ENCODE results near the gene RPL11.
"Not testable (repeated sequence)": the region's sequence is repeated elsewhere in the genome, so short reads cannot be mapped to it uniquely, and the experiment has no call there.

Gene RPL11

DNA sequence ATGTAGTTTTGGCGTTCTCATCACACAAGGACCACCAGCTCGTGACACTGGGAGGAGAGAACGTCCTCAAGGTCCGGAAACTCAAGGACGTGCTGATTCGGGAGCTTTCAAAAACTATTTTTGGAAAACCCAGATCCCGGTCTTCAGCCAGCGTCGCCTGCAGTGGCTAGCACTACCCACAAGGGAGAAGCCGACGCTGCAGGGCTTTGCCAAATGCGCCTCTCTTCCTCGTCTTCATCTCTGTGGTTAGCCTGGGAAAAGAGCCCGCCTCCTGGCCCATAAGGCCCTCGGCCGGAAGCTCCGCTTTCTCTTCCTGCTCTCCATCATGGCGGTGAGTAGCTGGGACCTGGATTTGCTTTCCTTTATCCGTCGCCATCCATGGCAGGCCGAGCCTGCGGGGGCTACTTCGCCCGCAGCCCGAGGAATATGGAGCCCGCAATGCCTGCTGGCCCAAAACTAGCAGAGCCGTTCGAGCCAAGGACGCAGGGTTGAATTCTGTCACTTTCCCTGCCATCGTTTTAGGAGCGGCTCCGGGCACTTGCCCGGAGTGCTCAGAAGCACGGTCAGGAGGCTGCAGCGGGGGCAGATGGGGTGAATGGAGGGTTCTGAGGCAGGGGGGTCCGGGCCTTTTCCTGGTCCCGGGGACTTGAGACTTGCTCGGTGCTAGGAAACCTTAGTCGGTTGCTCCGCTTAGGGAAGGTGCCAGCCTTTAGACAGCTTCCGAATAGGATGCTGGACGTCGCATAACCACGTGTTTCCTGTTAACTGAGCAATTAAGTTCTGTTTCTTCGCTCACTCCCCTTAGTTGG is at the start of gene RPL11:
RPL11 (plus strand) TSS at position 308 of the 809 bp plus-strand sequence; CDS start at position 326, 18 bp downstream.
- peak; percentile 88 to 90 for DNase-seq

DNA sequence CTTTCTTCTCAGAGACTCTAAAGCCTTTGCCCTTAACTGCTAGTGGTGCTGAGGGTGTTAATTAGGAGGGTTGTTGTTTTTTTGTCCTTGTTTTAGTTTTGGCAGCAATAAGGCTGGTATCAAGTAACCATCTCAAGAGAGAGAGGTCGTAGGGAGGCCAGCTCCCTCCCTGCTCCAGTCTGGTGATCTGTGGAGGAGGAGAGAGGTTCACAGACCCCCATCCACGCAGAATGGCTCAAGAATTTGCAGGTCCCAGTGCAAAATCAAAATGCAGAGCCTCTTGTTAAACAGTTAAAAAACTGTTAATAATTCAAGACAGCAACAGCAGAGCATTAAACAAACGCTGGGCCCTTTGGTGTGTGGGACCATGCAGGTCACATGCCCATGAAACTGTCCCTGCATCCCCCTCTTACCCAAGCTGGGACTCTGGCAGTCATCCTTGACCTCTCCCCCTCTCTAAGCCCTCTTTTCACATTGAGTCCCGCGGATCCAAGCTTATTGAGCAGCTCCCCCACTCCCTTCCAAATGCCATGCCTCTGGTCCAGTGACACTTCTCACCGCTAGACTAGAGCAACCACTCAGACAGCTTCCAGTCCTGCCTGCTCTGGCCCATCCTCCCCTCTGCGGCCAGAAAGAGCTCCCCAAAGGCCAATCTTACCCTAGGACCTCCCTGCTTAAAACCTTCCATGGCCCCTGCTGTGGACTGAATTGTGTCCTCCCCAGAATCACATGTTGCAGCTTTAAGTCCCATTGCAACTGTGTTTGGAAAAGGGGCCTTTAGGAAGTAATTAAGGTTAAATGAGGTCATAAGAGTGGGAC is 47.7 kb upstream of the RPL11 start:
- no peak for DNase-seq

DNA sequence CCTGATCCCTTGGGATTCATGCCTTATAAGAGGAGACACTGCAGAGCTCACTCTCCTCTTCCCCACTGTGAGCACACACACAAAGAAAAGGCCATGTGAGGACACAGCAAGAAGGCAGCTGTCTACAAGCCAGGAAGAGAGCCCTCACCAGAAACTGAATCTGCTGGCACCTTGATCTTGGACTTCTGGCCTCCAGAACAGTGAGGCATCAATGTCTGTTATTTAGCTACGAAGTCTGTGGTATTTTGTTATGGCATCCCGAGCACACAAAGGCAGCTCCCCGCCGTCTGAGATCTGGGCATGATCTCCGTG is 47.1 kb upstream of the RPL11 start:
- no peak for DNase-seq

DNA sequence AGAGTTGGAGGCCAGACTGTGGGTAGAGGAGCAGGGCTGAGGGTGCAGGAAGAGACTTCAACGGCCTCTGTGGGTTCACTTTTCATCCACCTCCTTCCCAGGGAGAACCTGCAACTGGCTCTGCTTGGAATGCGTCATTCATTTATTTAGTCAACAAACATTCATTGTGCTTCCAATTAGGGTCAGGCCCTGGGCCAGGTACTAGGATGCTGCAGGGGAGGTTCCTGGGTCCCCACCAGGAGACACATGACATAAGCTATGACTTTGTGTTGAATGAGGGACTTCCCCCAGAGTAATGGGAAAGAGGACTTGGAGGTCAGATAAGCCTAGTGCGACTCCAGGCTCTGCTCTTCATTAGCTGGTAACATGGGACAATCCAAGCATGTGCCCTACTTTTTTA is 46.3 kb upstream of the RPL11 start:
- no peak for DNase-seq

DNA sequence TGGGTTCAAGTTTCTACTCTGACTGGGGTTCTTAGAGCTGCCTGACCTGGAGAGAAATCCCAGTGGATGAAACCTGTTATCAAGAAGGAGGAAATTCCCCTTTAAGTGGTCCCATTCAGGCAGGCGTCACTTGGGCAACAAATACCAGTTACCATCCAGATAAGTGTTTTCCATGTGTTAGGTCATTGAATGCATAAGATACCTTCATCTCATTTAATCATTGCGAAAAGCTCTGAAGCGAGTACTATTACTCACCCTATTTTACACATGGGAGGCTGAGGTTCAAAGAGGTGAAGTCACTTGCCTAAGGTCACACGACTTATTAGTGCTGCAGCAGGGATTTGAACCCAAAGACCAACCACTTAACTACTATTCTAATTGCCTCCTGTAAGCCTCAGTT is 45.5 kb upstream of the RPL11 start:
- no peak for DNase-seq

DNA sequence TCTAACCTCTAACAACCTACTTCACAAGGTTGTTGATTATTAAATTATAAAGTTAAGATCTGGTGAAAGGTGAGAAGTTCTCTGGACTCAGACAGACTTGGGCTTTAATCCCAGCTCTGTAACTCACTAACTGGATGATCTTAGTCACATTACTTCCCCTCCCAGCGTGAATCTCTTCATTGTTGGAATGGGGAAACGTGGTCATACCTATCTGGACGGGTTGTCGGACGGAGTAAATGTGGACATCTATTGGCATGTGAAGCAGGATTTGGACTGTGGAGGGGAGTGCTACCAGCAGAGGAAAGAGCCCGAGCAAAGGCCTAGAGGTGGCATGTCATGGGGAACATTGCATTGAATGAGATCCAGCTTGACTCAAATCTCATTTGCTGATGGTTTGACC is 45.1 kb upstream of the RPL11 start:
- DNase-seq: no peak

DNA sequence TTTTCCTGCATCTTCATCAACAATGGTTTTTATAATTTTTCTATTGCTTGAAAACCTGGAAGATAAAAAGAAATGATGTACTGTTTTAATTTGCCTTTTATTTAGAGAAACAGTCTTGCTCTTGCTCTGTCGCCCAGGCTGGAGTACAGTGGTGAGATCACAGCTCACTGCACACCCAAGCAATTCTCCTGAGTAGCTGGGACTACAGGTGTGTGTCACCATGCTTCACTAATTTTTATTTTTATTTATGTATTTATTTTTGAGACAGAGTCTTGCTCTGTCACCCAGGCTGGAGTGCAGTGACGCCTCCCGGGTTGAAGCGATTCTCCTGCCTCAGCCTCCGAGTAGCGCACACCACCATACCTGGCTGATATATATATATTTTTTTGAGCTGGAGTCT is 43.0 kb upstream of the RPL11 start:
- DNase-seq: no peak

DNA sequence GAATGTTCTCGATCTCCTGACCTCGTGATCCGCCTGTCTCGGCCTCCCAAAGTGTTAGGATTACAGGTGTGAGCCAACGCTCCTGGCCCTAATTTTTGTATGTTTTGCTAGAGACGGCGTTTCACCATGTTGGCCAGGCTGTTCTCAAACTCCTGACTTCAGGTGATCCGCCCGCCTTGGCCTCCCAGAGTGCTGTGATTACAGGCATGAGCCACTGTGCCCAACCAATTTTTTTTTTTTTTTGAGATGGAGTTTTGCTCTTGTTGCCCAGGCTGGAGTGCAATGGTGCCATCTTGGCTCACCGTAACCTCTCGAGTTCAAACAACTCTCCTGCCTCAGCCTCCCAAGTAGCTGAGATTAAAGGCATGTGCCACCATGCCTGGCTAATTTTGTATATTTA is 42.4 kb upstream of the RPL11 start:
- DNase-seq: not testable (repeated sequence)

DNA sequence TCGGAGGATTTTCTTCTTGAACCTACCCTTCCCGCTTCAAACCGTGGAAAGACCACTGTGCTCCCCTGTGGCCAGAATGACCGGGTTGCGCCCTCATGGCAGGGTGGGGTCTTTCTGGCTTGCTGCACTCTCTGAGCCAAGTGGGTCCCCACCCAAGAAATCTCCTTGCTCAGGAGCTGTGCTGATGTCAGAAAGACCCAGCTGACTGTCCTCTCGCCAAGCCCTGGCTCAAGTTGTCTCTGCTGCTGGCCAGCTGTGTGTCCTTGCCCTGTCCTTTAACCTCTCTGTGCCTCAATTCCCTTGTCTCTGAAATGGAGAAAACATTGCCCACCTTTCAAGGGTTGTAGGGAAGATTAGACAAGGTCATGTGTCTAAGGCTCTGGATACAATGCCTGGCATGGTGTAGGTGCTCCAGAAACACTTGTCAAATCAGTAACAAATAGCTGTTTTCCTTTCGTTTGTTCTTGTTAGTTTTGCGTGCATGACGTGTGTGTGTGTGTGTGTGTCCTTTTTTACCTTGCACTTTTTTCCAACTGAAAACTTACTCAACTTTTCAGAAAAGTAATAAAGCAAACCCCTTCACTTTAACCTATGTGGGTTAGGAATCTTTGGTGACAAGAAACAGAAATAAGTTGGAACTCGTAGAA is 41.1 kb upstream of the RPL11 start:
- no peak for DNase-seq

DNA sequence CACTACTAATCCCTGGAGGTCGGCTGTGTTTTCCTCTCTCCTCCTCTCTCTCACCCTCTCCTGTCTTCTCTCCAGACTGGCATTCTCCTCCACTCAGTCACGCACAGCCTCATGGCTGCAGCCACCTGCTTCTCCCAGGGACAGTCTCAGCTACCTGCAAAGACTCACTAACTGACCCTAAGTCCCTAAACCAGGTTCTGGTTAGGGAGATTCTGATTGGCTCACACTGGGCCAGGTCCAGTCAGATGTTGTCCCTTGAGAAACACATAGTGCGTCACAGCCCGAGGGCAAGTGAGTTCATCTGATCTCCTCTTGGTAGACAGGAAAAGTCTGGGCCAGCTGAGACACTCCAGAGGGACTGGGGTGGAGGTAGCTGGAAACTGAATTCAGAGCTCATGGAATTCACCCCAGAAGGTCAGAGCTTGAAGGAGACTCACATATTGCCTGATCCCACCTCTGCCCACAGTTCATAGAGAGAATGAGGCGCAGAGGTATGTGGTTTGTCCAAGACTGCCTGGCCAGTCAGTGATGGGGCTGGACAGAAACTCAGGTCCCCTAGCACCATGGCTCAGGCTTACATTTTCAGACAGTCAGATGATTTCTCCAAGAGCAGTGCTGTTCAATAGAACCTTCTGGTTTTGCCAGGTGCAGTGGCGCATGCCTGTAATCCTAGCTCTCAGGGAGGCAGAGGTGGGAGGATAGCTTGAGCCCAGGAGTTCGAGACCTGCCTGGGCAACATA is 40.4 kb upstream of the RPL11 start:
- no peak for DNase-seq

DNA sequence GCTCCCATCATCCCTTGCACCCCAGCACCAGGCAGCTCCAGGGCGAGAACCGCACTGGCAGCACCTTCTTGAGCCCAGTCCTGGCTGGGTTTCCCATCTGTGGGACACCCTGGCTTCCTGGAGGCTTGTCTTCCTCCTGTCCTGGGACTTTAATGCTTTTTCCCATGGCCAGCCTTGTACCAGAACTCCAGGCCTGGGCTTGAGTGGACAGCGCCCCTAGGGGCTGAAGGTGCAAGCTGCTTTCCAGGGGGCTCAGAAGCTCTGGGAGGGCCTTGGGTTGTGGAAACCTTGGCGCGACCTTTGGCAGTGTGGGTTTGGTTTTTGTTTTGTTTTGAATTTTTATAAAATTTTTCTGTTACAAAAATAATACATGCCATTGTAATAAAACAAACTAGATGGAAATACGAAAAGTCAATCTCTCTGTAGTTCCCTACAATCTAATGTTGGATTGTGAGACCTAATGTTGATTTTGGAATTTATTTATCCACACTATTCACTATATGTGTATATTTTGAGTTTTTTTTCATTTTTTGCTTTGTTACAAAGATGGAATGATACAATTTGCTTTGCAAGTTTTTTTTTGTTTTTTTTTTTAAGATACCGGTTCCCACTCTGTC is 33.8 kb upstream of the RPL11 start:
- DNase-seq: peak; percentile 24 to 30

DNA sequence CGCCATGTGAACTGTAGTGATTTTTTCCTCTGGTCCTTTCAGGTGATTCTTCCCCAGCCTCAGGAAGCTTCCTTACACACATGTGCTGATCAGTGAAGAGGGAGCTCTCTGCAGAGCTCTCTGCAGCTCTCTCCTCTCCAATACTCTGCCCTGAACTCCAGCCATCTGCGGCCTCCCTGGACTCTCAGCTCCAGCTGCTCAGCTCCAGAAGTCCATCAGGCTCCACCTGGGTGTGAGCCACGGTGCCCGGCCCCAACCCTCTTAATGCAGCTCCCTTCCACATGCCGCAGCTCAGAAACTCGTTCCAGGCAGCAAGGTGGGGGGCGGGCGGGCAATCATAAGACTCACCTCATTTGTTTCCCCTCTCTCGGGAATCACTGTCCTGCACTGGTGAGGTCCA is 30.9 kb upstream of the RPL11 start:
- DNase-seq: no peak

DNA sequence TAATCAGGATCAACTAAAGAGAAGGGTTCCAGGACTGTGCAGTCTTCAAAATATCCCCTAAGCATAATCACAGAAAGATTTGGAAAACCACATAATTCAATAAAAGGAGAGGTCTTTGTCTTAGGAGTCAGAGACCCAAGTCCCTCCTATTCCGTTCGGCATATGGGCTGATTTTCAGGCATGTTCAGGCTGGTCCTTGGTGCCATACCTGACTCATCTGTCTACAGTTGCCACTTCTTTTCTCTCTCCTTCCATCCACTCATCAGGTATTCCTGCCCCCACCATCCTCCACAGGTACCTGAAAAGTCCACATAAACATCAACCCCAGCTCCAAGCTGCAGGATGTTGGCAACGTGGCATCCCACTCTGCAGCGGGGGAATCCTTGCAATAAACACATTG is 29.7 kb upstream of the RPL11 start:
- DNase-seq: no peak

DNA sequence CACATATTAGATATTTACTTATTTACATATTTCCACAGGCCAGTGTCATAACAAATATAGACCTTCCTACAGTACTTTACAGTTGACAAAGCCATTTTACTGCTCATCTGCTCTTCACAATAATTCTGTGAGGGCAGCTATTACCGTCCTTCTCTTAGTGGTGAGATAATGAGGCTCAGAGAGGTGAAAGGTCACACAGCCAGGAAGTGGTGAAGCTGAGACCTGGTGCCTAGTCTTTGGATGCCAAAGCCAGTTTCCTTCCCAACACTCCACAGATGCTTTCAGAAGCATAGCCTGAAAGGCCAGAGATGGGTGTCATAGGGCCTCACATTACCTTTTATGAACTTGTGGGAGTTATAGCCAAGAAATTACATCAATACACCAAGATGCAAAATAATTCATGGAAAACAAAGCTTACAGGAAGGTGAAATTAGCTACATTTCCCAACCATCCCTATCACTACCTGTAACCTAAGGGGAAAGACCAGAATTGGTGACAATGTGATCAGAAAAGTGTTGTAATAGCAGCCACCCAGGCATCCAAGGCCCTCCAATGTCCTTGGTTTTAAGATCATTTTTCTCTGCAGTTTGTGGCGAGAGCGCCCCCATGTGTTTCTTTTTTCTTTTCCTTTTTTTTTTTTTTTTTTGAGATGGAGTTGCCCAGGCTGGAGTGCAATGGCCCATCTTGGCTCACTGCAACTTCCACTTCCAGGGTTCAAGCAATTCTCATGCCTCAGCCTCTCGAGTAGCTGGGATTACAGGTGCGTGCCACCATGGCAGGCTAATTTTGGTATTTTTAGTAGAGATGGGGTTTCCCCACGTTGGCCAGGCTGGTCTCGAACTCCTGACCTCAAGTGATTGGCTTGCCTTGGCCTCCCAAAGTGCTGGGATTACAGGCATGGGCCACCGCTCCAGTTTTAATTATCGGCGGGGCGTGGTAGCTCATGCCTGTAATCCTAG is 26.5 kb upstream of the RPL11 start:
- no peak for DNase-seq

DNA sequence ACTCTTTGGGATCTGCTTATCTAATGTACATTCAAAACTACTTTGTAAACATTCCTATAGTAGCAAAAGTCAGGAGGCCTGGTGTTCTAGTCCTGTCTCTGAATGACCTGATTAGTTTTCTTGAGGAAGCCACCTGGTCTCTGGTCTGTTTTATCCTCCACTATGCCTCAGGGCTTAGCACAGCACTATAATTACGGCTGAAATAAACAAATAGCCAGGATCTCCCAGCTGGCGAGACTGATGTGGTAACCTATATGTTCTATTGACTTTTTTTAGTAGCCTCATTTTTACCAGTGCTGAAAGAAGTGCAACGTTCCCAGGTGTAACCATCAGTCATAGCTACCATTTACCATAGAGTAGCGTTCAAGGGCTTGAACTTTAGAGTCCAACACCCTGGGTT is 24.2 kb upstream of the RPL11 start:
- DNase-seq: no peak

DNA sequence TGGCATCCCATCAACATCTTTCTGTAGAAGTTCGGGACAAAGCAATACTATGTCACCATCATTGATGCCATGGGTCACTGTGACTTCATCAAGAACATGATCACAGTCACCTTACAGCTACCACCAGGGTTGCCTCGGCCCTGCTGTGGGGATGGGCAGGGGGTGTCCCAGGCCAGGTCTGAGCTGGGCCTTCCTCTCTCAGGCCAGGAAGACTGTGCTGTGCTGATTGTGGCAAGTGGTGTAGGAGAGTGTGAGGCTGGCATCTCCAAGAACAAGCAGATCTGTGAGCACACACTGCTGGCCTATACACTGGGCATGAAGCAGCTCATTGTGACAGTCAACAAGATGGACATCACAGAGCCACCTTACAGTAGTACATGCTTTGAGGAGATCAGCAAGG is 20.9 kb upstream of the RPL11 start:
- DNase-seq: no peak

DNA sequence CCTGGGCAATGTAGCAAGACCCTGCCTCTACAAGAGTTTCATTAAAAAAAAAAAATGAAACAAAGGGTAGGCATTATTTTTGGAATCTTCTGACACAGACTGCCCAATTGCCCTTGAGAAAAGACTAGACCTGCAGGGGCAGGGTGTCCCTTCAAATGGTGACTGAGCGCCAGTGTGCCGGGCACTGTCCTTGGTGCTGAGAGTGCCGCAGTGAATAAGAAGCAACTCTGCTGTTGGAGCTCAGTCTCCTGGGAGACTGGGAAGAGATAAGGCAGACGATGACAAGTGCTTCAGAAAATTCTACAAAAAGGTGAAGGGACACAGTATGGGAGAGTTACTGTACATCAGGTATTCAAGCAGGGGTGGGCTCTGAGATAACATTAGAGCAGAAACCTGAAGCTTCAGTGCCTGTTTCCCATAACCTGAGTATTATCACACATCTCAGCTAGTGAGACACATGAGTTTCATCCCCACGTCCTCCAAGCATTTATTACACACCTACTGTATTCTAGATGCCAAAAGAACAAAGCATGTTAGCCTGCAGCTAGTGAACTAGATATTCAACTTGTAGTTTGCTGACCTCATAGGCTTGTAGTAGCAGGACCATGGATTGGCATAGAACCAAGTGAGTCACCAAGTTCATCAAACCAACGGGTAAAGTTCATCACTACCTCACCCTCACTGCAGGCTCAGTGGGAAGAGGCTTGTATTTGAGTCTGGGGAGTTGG is 18.4 kb upstream of the RPL11 start:
- DNase-seq: no peak

DNA sequence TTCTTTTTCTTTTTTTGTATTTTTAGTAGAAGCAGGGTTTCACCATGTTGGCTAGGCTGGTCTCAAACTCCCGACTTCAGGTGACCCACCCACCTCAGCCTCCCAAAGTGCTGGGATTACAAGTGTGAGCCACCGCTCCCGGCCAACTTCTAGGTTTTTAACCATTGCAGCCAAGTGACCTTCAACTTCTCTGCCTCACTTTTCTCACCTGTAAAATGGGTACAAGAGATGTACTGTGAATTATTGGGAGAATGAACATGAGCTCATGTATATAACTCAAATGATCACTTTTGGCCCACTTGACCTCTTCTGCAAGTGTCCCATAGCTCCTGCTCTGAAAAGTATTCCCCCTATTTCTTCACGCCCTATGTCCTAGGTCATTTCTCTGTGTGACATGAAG is 11.8 kb upstream of the RPL11 start:
- no peak for DNase-seq

DNA sequence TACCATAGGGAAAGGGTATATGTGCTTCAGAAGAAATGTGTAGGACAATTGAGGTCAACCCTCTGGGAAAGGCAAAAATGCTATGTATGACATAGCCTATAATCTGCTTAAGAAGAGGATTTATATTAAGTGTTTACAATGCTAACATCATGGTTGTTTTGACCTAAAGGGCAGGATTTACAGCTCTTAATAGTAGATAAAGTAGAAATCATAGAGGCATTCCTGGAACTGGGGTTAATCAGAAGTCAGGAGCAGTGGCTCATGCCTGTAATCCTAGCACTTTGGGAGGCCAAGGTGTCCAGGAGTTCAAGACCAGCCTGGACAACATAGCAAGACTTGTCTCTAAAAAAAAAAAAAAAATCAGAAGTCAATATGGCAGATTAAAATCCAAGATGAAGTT is 8.7 kb upstream of the RPL11 start:
- DNase-seq: no peak

DNA sequence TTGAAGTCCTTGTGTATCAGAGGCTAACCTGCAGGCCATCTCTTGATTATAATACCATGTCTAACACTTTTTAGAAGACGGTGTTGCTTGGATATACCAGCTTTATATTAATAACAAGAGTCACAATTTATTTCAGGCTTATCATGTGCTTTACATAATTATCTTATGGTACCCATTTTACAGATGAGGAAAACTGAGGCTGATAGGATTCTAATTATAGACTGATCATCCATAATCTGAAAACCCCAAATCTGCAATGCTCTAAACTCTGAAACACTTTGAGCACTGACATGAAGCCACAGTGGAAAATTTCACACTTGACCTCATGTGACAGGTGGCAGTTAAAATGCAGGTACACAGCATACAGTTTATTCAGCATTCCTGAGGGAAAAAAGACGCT is 7.2 kb upstream of the RPL11 start:
- DNase-seq: no peak

DNA sequence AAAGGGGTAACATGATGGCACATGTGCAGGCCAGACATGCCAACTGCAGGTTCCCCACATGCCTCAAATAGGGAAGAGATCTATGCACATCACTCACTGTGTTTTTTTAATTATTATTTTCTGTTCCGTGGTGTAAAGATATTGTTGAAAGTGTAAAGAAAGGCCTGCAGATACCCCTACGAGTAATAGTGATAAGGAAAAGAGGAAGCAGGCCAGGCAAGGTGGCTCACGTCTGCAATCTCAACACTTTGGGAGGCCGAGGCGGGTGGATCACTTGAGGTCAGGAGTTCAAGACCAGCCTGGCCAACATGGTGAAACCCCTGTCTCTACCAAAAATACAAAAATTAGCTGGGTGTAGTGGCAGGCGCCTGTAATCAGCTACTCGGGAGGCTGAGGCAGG is 6.4 kb upstream of the RPL11 start:
- not testable (repeated sequence) for DNase-seq
